Activated T-helper 9 cell treated with anti-CD3 and anti-CD28 coated beads, Interleukin-2, amount 50 U/mL, for 16 hours (primary cell): ENCODE measurements around the gene ACACA.

Experiments
- DNase-seq: peaks from one replicate; pipeline ENCODE4 v3.0.0-alpha.2; 2020; ENCODE audit warnings: low read depth

ACACA gene

GRCh38 chr17:37344519-37344918 lies 62.1 kb downstream of the ACACA start:
- no peak for DNase-seq

GRCh38 chr17:37342589-37342988 lies 64.0 kb downstream of the ACACA start:
- no peak for DNase-seq

DNA sequence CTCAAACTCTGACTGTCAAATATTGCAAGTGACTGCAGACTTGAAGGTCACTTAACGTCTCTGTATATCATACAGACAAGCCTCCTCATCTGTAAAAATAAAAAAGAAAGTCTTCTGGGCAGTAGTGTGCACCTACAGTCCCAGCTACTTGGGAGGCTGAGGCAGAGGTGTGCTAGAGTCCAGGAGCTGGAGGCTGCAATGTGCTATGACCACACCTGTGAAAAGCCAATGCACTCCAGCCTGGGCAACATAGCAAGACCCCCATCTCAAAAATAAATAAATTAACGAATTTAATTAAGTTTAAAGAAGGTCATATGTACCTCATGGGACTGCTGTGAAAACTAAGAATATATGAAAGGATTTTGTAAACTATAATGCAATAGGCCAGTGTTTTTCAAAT lies 65.8 kb downstream of the ACACA start:
- DNase-seq = no peak

DNA sequence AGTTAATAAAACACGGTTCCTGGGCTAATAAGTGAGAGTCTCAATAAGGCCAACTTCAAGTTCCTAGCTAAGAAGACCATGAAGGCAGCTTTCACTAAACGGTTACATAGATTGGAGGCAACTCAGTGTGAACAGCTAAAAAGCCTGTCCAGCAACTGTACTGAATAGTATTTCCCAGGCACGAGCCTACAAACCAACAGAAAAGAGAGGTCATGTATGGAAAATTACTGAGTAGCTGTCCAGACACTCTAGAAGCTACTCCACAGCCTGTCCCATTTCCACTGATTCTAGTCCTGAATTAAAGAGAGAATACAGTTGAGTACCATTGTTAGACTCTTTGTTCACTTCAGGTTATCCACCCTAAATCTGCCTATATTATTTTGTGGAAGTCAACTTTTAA lies 67.3 kb downstream of the ACACA start:
- DNase-seq = no peak

GRCh38 chr17:37338847-37339246 lies 67.8 kb downstream of the ACACA start:
- DNase-seq = no peak

DNA sequence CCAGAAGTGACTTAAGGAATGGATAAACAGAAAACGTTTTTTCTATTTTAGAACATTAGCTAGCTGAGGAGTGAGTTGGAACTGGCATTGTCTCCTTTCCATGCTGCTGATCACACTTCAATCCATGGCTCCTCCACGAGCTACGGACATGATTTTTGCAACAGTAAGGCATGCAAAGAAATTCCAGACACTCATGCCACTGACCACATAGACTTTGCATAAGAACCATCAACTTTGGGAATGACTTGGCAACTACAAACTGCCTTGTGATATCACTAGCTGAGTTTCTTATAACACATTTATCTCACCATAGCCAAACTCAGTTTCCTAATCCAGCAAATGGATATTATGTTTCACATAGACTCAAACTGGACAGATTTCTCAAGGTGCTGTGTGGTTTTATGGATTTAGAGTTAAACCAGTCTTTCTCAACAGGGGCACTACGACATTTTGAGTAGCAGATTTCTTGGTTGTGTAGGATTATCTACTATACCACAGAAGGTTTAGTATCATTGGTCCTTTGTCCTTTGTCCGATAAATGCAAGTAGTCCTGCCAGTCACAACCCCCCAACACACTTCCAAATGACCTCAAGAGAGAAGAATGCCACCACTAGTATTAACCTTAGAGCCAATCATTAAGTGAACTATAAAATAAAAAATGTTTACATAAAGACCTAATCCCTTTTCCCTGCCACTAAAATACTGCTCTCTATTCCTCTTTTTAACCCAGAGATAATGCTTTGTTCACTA lies 79.1 kb downstream of the ACACA start:
- no peak for DNase-seq

DNA sequence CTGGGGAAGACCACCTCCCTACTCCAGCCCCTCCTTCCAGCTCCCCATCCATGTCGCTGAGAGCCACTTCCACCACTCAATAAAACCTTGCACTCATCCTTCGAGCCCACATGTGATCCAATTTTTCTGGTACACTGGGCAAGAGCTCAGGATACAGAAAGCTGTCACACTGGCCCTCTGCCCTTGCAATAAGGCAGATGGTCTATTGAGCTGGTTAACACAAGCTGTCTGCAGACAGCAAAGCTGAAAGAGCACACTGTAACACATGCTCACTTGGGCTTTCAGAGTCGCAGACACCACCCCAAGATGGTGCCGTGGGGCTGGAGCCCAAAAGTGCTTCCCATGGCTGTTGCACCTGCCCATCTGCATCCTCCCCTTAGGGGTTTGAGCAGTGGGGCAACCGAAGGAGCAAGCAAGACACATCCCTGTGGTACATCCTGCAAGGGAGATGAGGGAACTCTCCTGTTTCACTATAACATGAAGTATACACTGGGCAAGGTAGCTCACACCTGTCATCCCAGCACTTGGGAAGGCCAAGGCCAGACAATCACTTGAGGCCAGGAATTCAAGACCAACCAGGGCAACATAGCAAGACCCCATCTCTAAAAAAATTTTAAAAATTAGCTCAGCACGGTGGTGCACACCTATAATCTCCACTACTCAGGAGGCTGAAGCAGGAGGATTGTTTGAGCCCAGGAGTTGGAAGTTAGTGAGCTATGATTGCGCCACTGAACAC lies 83.6 kb downstream of the ACACA start:
- DNase-seq = no peak

DNA sequence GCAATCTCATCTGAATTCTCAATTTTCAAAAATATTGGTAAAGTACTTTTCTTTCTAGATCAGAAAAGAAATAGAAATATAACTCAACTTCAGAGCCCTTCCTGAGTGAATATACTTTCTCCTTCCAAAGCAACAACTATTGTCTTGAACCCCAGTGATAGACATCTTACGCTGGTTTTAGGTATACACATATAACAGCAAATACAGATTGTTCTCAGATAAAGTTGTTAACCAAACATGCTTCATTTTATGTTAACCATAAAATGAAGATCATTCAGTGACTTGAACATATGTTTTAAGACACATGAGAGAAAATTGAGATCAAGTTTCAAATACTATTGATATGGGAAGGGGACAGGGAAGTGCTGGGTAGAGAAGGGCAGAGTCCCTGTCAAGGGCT lies 84.5 kb downstream of the ACACA start:
- no peak for DNase-seq

DNA sequence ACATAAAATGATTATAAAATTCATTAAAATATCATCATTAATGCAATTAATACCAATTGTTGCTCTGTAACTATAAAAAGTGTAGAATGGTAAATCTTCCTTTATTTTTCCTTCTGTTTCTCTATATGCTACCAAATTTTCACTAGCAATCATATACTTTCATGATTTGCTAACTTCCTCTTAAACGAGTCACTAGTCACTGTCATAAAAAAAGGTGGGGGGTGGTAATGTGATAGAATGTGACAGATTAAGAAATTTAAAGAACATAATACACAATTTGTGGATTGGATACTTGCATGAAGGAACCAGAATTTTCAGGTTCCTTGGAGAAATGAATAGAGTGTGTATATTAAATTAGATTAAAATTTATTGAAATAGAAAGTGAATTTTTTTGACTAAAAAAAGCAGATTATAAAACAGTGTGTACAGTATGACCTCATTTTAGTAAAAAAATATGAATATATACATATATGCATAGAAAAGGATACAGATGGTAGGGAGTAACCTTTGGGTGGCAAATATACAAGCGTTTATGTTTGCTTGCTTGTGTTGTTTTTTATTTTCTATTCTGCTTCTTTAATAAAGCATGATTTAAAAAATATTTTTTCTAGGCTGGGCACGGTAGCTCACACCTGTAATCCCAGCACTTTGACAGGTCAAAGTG lies 87.6 kb downstream of the ACACA start:
- DNase-seq = no peak

DNA sequence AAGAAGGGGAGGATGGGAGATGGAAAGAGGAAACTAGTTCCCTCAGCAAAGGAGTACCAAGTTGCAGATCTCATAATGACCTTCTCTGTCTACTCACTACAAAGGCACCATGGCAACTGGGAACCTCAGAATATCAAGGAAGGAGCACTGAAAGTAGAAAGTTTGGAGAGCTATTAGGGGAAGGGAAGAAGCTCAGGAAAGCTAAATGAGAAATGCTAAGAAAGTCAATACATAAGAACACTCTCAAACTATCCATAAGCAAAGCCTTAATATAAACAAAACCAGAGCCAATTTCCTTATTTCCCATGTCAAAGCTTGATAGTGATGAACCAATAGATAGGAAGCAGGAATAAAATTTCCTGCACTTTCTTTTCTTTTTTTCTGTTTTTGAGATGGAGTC lies 88.8 kb downstream of the ACACA start:
- DNase-seq = no peak

DNA sequence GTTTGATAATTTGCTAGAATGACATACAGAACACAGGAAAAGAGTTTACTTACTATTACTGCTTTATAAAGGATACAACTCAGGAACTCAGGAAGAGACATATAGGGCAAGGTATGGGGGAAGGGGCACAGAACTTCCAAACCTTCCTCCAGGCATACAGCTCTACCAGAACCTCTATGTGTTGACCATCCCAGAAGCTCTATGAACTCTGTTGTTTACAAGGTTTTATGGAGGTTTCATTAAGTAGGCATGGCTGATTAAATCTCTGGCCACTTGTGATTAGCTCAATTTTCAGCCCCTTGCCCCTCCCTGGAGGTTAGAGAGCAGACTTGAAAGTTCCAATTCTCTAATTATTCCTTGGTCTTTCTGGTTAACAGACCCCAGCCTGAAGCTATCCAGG lies 91.0 kb downstream of the ACACA start:
- no peak for DNase-seq

DNA sequence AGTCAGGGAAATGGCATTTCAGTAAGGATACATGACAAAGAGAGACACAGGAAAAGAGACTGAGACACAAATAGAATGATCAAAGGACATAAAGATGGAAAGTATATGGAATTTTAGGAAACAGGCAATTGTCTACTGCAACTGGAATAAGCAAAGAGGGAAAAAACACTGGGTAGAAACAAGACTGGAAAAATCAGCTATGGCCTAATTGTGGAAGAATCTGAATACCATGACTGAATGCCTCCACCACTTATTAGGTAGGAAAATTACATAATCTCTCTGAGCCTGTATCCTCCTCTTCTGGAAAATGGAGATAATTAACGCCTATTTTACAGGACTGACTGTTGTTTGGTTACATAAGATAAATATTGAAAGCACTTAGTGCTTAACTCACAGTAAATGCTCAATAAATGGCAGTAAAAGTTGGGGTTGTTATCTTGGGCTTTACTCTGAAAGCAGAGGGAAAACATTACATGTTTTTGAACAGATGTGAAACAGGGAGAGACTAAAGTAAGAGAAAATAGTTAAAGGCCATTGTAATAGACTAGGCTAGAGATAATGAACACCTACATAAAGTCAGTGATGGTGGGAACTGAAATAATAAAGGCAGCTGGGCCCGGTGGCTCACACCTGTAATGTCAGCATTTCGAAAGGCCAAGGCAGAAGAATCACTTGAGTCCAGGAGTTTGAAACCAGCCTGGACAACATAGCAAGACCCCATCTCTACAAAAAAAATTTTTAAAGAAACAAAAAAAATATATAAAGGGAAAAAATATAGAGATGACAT lies 94.3 kb downstream of the ACACA start:
- no peak for DNase-seq

DNA sequence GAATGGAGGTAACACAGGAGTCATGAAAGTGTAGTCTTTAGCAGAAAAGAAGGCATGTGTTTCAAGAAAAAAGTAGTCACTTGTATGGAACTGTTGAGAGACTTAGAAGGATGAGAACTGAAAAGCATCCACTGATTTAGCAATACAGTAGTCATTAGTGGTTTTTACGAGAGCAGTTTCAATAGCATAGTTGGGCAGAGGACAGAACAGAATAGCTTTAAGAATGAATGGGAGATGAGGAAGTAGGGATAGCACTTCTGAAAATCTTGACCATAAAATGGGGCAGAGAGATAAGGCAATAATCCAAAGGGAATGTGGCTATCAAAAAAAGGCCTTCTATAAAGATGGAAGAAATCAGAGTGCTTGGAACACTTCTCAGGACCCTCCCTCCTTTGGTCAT lies 95.7 kb downstream of the ACACA start:
- no peak for DNase-seq

DNA sequence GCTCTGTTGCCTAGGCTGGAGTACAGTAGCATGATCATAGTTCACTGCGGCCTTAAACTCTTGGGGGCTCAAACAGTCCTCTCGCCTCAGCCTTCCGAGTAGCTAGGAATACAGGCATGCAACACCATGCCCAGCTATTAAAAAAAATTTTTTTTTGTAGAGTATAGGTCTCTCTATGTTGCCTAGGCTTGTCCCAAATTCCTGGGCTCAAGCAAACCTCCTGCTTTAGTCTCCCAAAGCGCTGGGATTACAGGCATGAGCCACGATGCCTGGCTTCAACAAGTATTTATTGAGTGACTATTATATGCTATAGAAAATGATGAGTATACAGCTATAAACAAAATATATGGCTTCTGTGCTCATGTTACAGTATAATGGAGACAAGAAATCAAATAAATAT lies 97.6 kb downstream of the ACACA start:
- DNase-seq = no peak

DNA sequence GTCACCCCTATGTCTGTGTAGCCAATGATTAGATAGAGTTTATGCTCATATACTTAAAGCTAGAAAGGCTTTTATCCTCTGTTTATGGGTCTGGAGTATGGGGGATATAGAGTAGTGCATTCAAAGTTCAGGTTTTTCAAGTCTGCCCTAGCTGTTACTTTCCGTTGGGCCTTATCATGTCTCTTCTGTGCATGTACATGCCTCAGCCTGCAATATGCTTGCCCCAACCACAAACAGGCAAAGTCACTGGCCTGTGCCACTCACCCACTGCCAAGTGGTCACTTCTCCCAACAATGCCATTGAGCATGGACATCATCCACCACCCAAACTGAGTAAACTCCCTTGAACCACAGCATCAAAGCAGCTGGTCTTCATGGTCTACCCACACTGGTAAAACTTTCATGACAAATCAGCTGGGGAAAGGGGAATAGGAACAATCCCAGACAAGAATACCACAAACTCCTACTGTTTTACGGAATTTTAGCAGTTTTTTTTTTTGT lies 101.2 kb downstream of the ACACA start:
- no peak for DNase-seq

GRCh38 chr17:37301288-37301687 lies 105.3 kb downstream of the ACACA start:
- no peak for DNase-seq

DNA sequence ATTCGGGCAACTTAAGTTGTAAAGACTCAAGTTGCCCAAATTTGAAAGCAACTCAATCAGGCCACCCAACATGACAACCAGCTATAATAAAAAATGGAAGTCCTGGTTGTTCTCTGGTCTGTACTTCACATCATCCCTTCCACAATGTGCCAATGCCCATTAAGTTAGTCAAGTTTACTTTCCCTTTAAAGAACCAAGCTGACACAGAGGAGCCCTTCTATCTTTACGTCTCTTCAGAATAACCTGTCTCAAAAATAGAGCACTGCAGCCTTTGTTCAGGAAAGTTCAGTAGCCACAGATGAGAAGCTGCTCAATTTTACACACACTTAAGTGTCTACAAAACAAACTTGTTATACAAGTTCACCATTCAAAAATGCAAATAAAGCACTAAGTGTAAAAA lies 106.0 kb downstream of the ACACA start:
- no peak for DNase-seq

- no peak for DNase-seq
Measured at GRCh38 chr17:37299257-37299980, 107.2 kb downstream of the ACACA start.

GRCh38 chr17:37295888-37296287 lies 110.7 kb downstream of the ACACA start:
- DNase-seq = no peak

DNA sequence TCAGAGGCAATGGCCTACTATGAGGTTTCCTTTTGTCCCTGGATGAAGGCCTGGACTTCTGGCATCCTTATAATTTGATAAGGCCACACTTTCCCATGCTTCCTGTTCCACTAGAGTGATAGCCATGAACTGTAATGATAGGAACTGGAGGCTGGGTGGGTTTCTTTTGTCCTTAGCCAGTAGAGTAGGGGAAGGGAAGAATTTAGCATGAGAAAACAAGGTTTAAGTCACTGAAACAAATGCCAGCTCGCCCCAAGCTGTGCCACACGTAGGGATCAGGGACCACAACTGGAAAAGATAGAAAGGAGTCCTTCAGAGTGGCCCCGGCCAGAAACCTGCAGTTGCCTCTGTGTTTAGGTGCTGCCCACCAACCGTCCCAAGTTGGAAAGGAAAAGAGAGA lies 111.7 kb downstream of the ACACA start:
- no peak for DNase-seq

- no peak for DNase-seq
Measured at GRCh38 chr17:37293770-37294169, 112.9 kb downstream of the ACACA start.
